HepG2 (cell line): Measurements from ENCODE around the gene SCAPER. TPM values are rescaled to one million over a fixed set of nuclear protein-coding genes. Genes with fewer than 3 reads are reported as not detected.

ENCODE experiments used
- ATAC-seq: fragments of 200-7000 bp; cut with Tn5 transposase; 3 replicates; pipeline ENCODE4 v1.9.1; 2020; ENCODE audit warnings: mild to moderate bottlenecking, moderate library complexity
- BruUV-seq: library from RNA; stranded (reverse); fragments of 400-500 nt; replicated peaks from 2 replicates; lab custom pipeline; 2021; lab: Mats Ljungman, UMichigan
- CTCF ChIA-PET: fragments of 300-600 bp; formaldehyde crosslinking; extraction: SDS; loops from one replicate; lab custom pipeline; 2021; ENCODE audit warnings: low total read pairs, inconsistent platforms, low intra/inter-chr PET ratio; lab: Yijun Ruan, JAX
- POLR2A ChIA-PET: fragments of 350-600 bp; sonication (Branson Sonifier 250); formaldehyde crosslinking; loops from one replicate; lab custom pipeline; 2020; ENCODE audit warnings: antibody characterized with exemption, inconsistent platforms; lab: Yijun Ruan, JAX
- DNase-seq: peaks from one replicate; pipeline ENCODE4 v3.0.0-alpha.2; 2015; ENCODE audit warnings: low spot score
- FAIRE-seq: peaks from 3 replicates; lab custom pipeline; 2011; peaks lifted over from hg19 to GRCh38; lab: Jason Lieb, UNC
- H2AFZ ChIP-seq: one replicate; pipeline ENCODE4 v1.6.1; 2011; ENCODE audit warnings: low read length, inconsistent platforms
- H3K27ac ChIP-seq: fragments of 300-600 bp; 3 replicates; pipeline ENCODE4 v1.8.0; 2011; ENCODE audit warnings: mixed run types, mild to moderate bottlenecking, mixed read lengths, low read length, inconsistent platforms; ENCODE audit not compliant: insufficient read depth; ENCODE audit errors: extremely low read length
- H3K27me3 ChIP-seq, 2 experiments: fragments of 200-600 bp in 1 of 2; 2 replicates in 1 of 2; 3 replicates in 1 of 2; pipeline versions ENCODE4 v1.6.0 to v1.8.0; 2011; ENCODE audit warnings: low read length in 2 of 2, mild to moderate bottlenecking in 2 of 2, moderate library complexity in 2 of 2, inconsistent platforms in 1 of 2; ENCODE audit not compliant: insufficient read depth in 2 of 2, control insufficient read depth in 1 of 2
- H3K36me3 ChIP-seq, 2 experiments: fragments of 200-600 bp in 1 of 2; replicated peaks in 1 of 2; 2 replicates in 1 of 2; 3 replicates in 1 of 2; pipeline versions ENCODE4 v1.5.1 to v1.8.0; 2011; ENCODE audit warnings: low read length in 2 of 2, inconsistent platforms in 1 of 2; ENCODE audit not compliant: insufficient read depth in 2 of 2, control insufficient read depth in 1 of 2
- H3K4me1 ChIP-seq: 2 replicates; pipeline ENCODE4 v1.5.1; 2012; ENCODE audit warnings: low read length, inconsistent platforms; ENCODE audit not compliant: insufficient read depth
- H3K4me2 ChIP-seq: 2 replicates; pipeline ENCODE4 v1.6.0; 2011; ENCODE audit warnings: low read depth, low read length, inconsistent platforms
- H3K4me3 ChIP-seq, 3 experiments: fragments of 200-600 bp in 1 of 3; sonication (generic), shearing (Covaris generic) in 1 of 3; replicated peaks in 1 of 3; 2 replicates each; pipeline ENCODE4 v1.5.1; 2011 to 2016; ENCODE audit warnings: low read length in 3 of 3, inconsistent platforms in 2 of 3, low read depth in 2 of 3, mild to moderate bottlenecking in 2 of 3, control low read depth in 1 of 3, mixed read lengths in 1 of 3; ENCODE audit not compliant: insufficient read depth in 1 of 3
- H3K79me2 ChIP-seq: one replicate; pipeline ENCODE4 v1.6.1; 2011; ENCODE audit warnings: low read length, inconsistent platforms; ENCODE audit not compliant: insufficient read depth
- H3K9ac ChIP-seq: 2 replicates; pipeline ENCODE4 v1.6.0; 2011; ENCODE audit warnings: mild to moderate bottlenecking, low read depth, low read length, inconsistent platforms; ENCODE audit not compliant: insufficient read depth
- H3K9me3 ChIP-seq: 2 replicates; pipeline ENCODE4 v1.5.1; 2012; ENCODE audit warnings: mild to moderate bottlenecking, low read length
- H4K20me1 ChIP-seq: 2 replicates; pipeline ENCODE4 v1.6.0; 2011; ENCODE audit warnings: inconsistent platforms, mild to moderate bottlenecking, low read length, moderate library complexity; ENCODE audit not compliant: insufficient read depth
- GATAD2A ChIP-seq: IDR thresholded peaks from 2 replicates; pipeline ENCODE4 v1.6.1; 2016
- MAFF ChIP-seq: IDR thresholded peaks from 2 replicates; pipeline ENCODE4 v1.6.1; 2011; ENCODE audit warnings: low read depth, low read length, improper control_type of control experiment
- ZNF232 ChIP-seq: sonication (generic); formaldehyde crosslinking; IDR thresholded peaks from 2 replicates; pipeline ENCODE4 v1.4.0; 2020; ENCODE audit warnings: missing genetic modification reagents, borderline replicate concordance
- ZNF570 ChIP-seq: sonication (generic); formaldehyde crosslinking; IDR thresholded peaks from 2 replicates; pipeline ENCODE4 v1.4.0; 2020; ENCODE audit warnings: mild to moderate bottlenecking, missing genetic modification reagents, borderline replicate concordance
- ZNF672 ChIP-seq: sonication (generic); formaldehyde crosslinking; IDR thresholded peaks from 2 replicates; pipeline ENCODE4 v1.8.1; 2022; ENCODE audit warnings: missing genetic modification reagents
- WGBS: methylation state at CpG from one replicate; pipeline ENCODE4 v1.1.6; 2017; ENCODE audit warnings: low lambda C conversion rate; 5-methylcytosine and 5-hydroxymethylcytosine counted together
- in situ Hi-C: cut with HindIII; loops from 2 replicates; pipeline ENCODE4 v1.10.0; 2017; ENCODE audit warnings: low pct_unique_long_range_greater_than_20kb; ENCODE audit not compliant: extremely low pct_ligation_motif_present
- intact Hi-C: fragments of 100-400 bp; cut with micrococcal nuclease; formaldehyde crosslinking; loops from one replicate; pipeline ENCODE4 v1.10.0; 2022; ENCODE audit not compliant: unreplicated experiment
- polyA plus RNA-seq, 8 experiments: library from polyadenylated mRNA; depleted of rRNA in 3 of 8; stranded (reverse) in 7 of 8; unstranded in 1 of 8; fragments of >200 nt; fragmentation: Illumina TruSeq in 4 of 8; extraction: Trizol in 4 of 8; gene quantifications; 2 replicates each; pipeline versions ENCODE4 v1.2.1 to v1.2.3, GENCODE V29; 2011 to 2016; ENCODE audit warnings: low read depth in 4 of 8, missing spikeins in 1 of 8, mixed read lengths in 1 of 8; ENCODE audit not compliant: insufficient read depth in 1 of 8
- total RNA-seq, 5 experiments: library from RNA; depleted of rRNA; stranded (reverse); fragments of >200 nt; fragmentation: Illumina TruSeq; extraction: Trizol; gene quantifications; 2 replicates each; pipeline ENCODE4 v1.2.3, GENCODE V29; 2016; ENCODE audit warnings: low read depth in 1 of 5
- TF ChIP-seq, protein P1 (sequence below): sonication (generic); formaldehyde crosslinking; IDR thresholded peaks from 2 replicates; pipeline ENCODE4 v1.8.0; 2022; ENCODE audit warnings: mild to moderate bottlenecking, missing genetic modification reagents, moderate library complexity
- TF ChIP-seq, protein P2 (sequence below): sonication (generic); formaldehyde crosslinking; conservative IDR thresholded peaks from 2 replicates; pipeline ENCODE4 v1.4.0; 2020; ENCODE audit warnings: mild to moderate bottlenecking, missing genetic modification reagents, moderate library complexity

Gene SCAPER
- total and polyA plus RNA-seq, 2 of the 13 experiments (the other 11 are each of a cell fraction or from before 2014, with no cell fraction given): 4.3 to 10.5 TPM

GRCh38 chr15:76947454-76947853 lies 42.3 kb upstream of the SCAPER start:
- CTCF ChIA-PET: no interaction called here
- FAIRE-seq: no peak
- H3K79me2 ChIP-seq: no peaks in the 10 kb centered on the region

More at GRCh38 chr15:76947454-76947853, 42.3 kb upstream of the SCAPER start:
- Histone ChIP-seq H3K27ac (no peak overlapping the region), H3K4me1 (peaks cover 7% of the 10 kb centered on the region), H3K27me3 (no peaks in the 10 kb centered on the region), H3K4me3 (no peak overlapping the region), H3K9me3 (no peaks in the 10 kb centered on the region), H3K36me3 (peaks cover 3 to 39% of the 10 kb centered on the region in 2 experiments; a peak in 3 of 5 replicates), H3K4me2 (no peak overlapping the region), H2AFZ (no peak overlapping the region), H3K9ac (no peak overlapping the region), H4K20me1 (no peaks in the 10 kb centered on the region)
- intact Hi-C loops: no loop called here
- TF ChIP-seq ZNF232: no peak
- TF ChIP-seq GATAD2A: no peak
- no peak for TF ChIP-seq ZNF672 (CRISPR knock-in tag)
- TF ChIP-seq, protein P1, sequence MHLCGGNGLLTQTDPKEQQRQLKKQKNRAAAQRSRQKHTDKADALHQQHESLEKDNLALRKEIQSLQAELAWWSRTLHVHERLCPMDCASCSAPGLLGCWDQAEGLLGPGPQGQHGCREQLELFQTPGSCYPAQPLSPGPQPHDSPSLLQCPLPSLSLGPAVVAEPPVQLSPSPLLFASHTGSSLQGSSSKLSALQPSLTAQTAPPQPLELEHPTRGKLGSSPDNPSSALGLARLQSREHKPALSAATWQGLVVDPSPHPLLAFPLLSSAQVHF (CRISPR knock-in tag): no peak
- no peak for TF ChIP-seq MAFF
- TF ChIP-seq ZNF570: no peak
- TF ChIP-seq, protein P2, sequence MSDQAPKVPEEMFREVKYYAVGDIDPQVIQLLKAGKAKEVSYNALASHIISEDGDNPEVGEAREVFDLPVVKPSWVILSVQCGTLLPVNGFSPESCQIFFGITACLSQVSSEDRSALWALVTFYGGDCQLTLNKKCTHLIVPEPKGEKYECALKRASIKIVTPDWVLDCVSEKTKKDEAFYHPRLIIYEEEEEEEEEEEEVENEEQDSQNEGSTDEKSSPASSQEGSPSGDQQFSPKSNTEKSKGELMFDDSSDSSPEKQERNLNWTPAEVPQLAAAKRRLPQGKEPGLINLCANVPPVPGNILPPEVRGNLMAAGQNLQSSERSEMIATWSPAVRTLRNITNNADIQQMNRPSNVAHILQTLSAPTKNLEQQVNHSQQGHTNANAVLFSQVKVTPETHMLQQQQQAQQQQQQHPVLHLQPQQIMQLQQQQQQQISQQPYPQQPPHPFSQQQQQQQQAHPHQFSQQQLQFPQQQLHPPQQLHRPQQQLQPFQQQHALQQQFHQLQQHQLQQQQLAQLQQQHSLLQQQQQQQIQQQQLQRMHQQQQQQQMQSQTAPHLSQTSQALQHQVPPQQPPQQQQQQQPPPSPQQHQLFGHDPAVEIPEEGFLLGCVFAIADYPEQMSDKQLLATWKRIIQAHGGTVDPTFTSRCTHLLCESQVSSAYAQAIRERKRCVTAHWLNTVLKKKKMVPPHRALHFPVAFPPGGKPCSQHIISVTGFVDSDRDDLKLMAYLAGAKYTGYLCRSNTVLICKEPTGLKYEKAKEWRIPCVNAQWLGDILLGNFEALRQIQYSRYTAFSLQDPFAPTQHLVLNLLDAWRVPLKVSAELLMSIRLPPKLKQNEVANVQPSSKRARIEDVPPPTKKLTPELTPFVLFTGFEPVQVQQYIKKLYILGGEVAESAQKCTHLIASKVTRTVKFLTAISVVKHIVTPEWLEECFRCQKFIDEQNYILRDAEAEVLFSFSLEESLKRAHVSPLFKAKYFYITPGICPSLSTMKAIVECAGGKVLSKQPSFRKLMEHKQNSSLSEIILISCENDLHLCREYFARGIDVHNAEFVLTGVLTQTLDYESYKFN (CRISPR knock-in tag): no peak
- ATAC-seq (no peak), DNase-seq (no peak)
- in situ Hi-C loops: no loop called here
- no TSS peak for BruUV-seq
- WGBS: 98% methylated on average over 3 of the region's 3 CpGs
- POLR2A ChIA-PET: no interaction called here
